ENCODE results near the gene BTN1A1. TPM values are rescaled to one million over a fixed set of nuclear protein-coding genes. Genes with fewer than 3 reads are reported as not detected.

Gene BTN1A1
- total and polyA plus RNA-seq, 10 of the 15 experiments (the other 5 are each of a cell fraction or from before 2014, with no cell fraction given): 0.05 to 2.2 (median 0.87) TPM

GRCh38 chr6:26553264-26553634, 53.1 kb downstream of the BTN1A1 start (continued):
- TF ChIP-seq SKIL (IDR thresholded peaks at IDR 0.05; ENCODE audit: low read depth, poor library complexity, severe bottlenecking): peak; percentile 56
- TF ChIP-seq HSF1 (IDR thresholded peaks at IDR 0.05; ENCODE audit: low read depth, low read length): no peak
- no peak; a peak in 1 of 4 replicates for TF ChIP-seq EP300 (IDR thresholded peaks at IDR 0.05; ENCODE audit: borderline replicate concordance in 1 of 2, control insufficient read depth in 1 of 2, low read depth in 2 of 2, low read length in 2 of 2)
- no peak for TF ChIP-seq CREM (IDR thresholded peaks at IDR 0.05; ENCODE audit: low read depth)
- TF ChIP-seq TAF1 (IDR thresholded peaks at IDR 0.05; ENCODE audit: borderline replicate concordance, low read depth, low read length): no peak
- TF ChIP-seq, protein P1, sequence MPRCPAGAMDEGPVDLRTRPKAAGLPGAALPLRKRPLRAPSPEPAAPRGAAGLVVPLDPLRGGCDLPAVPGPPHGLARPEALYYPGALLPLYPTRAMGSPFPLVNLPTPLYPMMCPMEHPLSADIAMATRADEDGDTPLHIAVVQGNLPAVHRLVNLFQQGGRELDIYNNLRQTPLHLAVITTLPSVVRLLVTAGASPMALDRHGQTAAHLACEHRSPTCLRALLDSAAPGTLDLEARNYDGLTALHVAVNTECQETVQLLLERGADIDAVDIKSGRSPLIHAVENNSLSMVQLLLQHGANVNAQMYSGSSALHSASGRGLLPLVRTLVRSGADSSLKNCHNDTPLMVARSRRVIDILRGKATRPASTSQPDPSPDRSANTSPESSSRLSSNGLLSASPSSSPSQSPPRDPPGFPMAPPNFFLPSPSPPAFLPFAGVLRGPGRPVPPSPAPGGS (IDR thresholded peaks at IDR 0.05; ENCODE audit: borderline replicate concordance, insufficient read depth, low read depth, low read length, poor library complexity, severe bottlenecking): no peak
- peak; percentile 99 for TF ChIP-seq ZNF24 (IDR thresholded peaks at IDR 0.05)
- no peak for TF ChIP-seq HDGF (IDR thresholded peaks at IDR 0.05)
- peak; percentile 58; the same call in 1 of the 2 replicates for TF ChIP-seq NFIC (IDR thresholded peaks at IDR 0.05; ENCODE audit: low read depth, low read length)
- no peak for TF ChIP-seq HDAC6 (IDR thresholded peaks at IDR 0.05; ENCODE audit: unreplicated experiment)
- TF ChIP-seq, protein P2, sequence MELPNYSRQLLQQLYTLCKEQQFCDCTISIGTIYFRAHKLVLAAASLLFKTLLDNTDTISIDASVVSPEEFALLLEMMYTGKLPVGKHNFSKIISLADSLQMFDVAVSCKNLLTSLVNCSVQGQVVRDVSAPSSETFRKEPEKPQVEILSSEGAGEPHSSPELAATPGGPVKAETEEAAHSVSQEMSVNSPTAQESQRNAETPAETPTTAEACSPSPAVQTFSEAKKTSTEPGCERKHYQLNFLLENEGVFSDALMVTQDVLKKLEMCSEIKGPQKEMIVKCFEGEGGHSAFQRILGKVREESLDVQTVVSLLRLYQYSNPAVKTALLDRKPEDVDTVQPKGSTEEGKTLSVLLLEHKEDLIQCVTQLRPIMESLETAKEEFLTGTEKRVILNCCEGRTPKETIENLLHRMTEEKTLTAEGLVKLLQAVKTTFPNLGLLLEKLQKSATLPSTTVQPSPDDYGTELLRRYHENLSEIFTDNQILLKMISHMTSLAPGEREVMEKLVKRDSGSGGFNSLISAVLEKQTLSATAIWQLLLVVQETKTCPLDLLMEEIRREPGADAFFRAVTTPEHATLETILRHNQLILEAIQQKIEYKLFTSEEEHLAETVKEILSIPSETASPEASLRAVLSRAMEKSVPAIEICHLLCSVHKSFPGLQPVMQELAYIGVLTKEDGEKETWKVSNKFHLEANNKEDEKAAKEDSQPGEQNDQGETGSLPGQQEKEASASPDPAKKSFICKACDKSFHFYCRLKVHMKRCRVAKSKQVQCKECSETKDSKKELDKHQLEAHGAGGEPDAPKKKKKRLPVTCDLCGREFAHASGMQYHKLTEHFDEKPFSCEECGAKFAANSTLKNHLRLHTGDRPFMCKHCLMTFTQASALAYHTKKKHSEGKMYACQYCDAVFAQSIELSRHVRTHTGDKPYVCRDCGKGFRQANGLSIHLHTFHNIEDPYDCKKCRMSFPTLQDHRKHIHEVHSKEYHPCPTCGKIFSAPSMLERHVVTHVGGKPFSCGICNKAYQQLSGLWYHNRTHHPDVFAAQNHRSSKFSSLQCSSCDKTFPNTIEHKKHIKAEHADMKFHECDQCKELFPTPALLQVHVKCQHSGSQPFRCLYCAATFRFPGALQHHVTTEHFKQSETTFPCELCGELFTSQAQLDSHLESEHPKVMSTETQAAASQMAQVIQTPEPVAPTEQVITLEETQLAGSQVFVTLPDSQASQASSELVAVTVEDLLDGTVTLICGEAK (IDR thresholded peaks at IDR 0.05; ENCODE audit: borderline replicate concordance): 0 out of 2 replicates have a peak, but pooled peaks have one; percentile 12
- TF ChIP-seq, protein P3, sequence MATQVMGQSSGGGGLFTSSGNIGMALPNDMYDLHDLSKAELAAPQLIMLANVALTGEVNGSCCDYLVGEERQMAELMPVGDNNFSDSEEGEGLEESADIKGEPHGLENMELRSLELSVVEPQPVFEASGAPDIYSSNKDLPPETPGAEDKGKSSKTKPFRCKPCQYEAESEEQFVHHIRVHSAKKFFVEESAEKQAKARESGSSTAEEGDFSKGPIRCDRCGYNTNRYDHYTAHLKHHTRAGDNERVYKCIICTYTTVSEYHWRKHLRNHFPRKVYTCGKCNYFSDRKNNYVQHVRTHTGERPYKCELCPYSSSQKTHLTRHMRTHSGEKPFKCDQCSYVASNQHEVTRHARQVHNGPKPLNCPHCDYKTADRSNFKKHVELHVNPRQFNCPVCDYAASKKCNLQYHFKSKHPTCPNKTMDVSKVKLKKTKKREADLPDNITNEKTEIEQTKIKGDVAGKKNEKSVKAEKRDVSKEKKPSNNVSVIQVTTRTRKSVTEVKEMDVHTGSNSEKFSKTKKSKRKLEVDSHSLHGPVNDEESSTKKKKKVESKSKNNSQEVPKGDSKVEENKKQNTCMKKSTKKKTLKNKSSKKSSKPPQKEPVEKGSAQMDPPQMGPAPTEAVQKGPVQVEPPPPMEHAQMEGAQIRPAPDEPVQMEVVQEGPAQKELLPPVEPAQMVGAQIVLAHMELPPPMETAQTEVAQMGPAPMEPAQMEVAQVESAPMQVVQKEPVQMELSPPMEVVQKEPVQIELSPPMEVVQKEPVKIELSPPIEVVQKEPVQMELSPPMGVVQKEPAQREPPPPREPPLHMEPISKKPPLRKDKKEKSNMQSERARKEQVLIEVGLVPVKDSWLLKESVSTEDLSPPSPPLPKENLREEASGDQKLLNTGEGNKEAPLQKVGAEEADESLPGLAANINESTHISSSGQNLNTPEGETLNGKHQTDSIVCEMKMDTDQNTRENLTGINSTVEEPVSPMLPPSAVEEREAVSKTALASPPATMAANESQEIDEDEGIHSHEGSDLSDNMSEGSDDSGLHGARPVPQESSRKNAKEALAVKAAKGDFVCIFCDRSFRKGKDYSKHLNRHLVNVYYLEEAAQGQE (IDR thresholded peaks at IDR 0.05; ENCODE audit: low read depth, low read length): no peak
- no peak for TF ChIP-seq BHLHE40 (IDR thresholded peaks at IDR 0.05; ENCODE audit: borderline replicate concordance in 1 of 2, low read depth in 2 of 2, low read length in 1 of 2)
- no peak; the same call in 1 of the 2 replicates for TF ChIP-seq FOXK2 (IDR thresholded peaks at IDR 0.05)

All from GM12878 (cell line).